IPS-20b (cell line): Measurements from ENCODE around the gene AKAP7.

Experiments used
- H3K27ac ChIP-seq: one replicate; pipeline ENCODE4 v1.5.1; 2013; ENCODE audit warnings: low read length
- H3K27me3 ChIP-seq: 2 replicates; pipeline ENCODE4 v1.6.1; 2013; ENCODE audit warnings: mild to moderate bottlenecking, low read length, inconsistent platforms; ENCODE audit not compliant: insufficient read depth
- H3K36me3 ChIP-seq: 2 replicates; pipeline ENCODE4 v1.6.1; 2013; ENCODE audit warnings: low read depth, mild to moderate bottlenecking, inconsistent platforms, low read length, moderate library complexity; ENCODE audit not compliant: insufficient read depth
- H3K4me1 ChIP-seq: 2 replicates; pipeline ENCODE4 v1.6.1; 2013; ENCODE audit warnings: mild to moderate bottlenecking, control low read depth, inconsistent platforms, low read length, moderate library complexity; ENCODE audit not compliant: insufficient read depth
- H3K4me3 ChIP-seq: 2 replicates; pipeline ENCODE4 v1.5.1; 2013; ENCODE audit warnings: mild to moderate bottlenecking, low read length, inconsistent platforms
- H3K9ac ChIP-seq: 2 replicates; pipeline ENCODE4 v1.6.1; 2013; ENCODE audit warnings: low read depth, mild to moderate bottlenecking, inconsistent platforms, low read length, moderate library complexity
- H3K9me3 ChIP-seq: 2 replicates; pipeline ENCODE4 v1.6.1; 2013; ENCODE audit warnings: mild to moderate bottlenecking, low read depth, low read length, inconsistent platforms; ENCODE audit not compliant: insufficient read depth

Gene AKAP7

DNA sequence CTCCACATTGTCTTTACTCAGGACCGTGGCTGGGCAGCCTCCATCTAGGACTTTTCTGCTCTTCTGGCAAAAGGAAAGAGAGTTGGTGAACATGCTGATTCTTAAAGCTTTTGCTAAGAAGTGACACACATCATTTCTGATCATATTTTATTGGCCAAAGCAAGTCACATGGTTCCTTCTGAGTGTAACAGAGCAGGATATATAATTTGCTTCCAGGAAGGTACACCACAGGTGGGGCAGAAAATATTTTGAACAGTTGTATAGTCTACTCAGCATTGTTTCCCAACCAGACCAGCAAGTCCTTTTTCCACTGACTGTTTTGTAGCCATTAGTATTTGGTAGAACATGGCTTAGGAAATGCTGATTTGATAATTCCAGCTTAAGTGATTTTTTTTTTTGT, 73.5 kb downstream of the AKAP7 start:
- Histone ChIP-seq H3K27me3 (no peaks in the 10 kb centered on the region), H3K9me3 (no peaks in the 10 kb centered on the region), H3K36me3 (no peaks in the 10 kb centered on the region), H3K9ac (no peak overlapping the region), H3K4me1 (peaks cover 10% of the 10 kb centered on the region; the same call in 1 of the 2 replicates), H3K27ac (no peak overlapping the region), H3K4me3 (no peak overlapping the region)

DNA sequence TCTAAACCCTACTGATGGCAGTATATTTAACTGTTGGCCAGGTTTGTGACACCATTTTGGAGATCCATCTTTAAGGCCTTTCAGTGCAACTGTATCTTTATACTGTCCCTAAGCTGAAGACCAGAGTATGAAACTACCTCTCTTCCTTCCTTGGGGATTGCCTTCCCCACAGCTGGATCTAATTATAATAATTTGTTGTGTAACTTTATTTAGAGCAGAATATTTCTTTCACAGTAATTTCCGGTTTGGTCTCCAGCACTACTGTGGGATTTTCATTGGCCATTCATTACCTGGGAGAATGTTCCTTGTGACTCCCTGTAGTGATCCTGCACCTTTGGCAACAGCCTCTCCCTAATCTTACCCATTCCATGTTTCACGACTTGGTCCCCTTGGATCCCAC, 75.2 kb downstream of the AKAP7 start:
- Histone ChIP-seq H3K27me3 (no peaks in the 10 kb centered on the region), H3K4me3 (no peak overlapping the region), H3K4me1 (peaks cover 8% of the 10 kb centered on the region; the same call in 1 of the 2 replicates), H3K36me3 (no peaks in the 10 kb centered on the region), H3K9ac (no peak overlapping the region), H3K27ac (no peak overlapping the region), H3K9me3 (no peaks in the 10 kb centered on the region)

DNA sequence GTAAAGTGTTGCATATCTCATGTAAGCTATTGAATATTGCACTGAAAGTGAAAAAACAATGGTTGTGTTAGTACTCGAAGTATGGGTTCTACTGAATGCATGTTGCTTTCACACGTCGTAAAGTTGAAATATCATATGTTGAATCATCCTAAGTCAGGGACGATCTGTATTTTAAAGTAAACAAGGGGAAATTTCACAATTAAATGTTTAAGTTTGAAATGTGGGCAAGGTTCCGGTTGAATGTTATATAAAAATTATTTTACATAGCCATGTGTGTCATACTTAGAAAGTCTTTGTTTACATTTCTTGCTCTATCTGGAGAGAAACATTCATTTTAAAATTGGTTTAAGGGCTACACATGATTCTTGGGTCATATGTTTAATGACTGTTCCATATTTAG, 76.8 kb downstream of the AKAP7 start:
- no peaks in the 10 kb centered on the region for H3K36me3 ChIP-seq
- no peak overlapping the region for H3K27ac ChIP-seq
- peaks cover 5% of the 10 kb centered on the region; the same call in 1 of the 2 replicates for H3K4me1 ChIP-seq
- no peak overlapping the region for H3K4me3 ChIP-seq
- H3K9me3 ChIP-seq, result no peaks in the 10 kb centered on the region
- H3K27me3 ChIP-seq, result no peaks in the 10 kb centered on the region
- H3K9ac ChIP-seq, result no peak overlapping the region

DNA sequence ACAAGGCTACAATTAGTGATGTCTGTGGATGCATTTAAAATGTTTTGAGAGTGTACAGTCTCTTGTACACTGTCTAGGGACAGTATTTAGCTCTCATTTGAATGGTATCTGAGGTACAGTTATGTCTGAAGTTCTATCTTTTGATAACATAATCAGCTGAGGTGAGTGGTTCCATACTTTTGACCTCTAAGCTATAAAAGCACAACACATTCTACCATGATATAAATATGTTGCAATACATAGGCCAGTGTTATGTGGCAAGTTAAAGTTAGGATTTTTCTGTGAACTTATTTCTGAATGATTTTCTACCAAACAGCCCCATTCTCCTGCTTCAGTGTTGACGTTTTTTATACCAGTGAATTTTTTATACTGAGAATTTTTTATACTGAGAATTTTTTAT, 77.6 kb downstream of the AKAP7 start:
- no peak overlapping the region for H3K27ac ChIP-seq
- H3K9ac ChIP-seq, result no peak overlapping the region
- H3K4me1 ChIP-seq, result peaks cover 5% of the 10 kb centered on the region; the same call in 1 of the 2 replicates
- no peak overlapping the region for H3K4me3 ChIP-seq
- H3K27me3 ChIP-seq, result no peaks in the 10 kb centered on the region
- no peaks in the 10 kb centered on the region for H3K9me3 ChIP-seq
- no peaks in the 10 kb centered on the region for H3K36me3 ChIP-seq

DNA sequence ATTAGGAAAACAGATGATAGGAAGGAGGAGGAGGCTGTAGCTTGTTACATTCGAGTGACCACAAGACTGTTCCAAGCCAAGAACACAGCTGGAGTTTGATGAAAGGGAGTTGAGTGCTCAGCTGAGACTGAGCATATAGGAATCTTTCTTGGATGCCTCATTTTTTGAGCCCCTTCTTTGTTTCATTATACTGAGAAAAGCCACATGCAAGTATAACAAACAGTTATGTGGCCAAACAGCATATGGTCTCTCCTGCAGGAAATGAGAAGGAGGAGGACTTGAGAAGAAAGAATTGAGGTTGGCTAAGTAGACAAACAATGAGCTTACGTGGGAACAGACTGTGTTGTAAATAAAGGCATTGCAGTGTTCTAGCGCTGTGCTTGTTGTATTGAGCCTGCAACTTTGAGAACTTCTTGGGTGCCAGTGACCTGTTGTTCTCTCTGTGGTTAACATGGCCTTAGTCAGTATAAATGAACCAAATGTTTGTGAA, 78.3 kb downstream of the AKAP7 start:
- no peaks in the 10 kb centered on the region for H3K9me3 ChIP-seq
- H3K4me3 ChIP-seq, result no peak overlapping the region
- no peaks in the 10 kb centered on the region for H3K27me3 ChIP-seq
- no peak overlapping the region for H3K27ac ChIP-seq
- peaks cover 3% of the 10 kb centered on the region; the same call in 1 of the 2 replicates for H3K4me1 ChIP-seq
- no peak overlapping the region for H3K9ac ChIP-seq
- H3K36me3 ChIP-seq, result no peaks in the 10 kb centered on the region

DNA sequence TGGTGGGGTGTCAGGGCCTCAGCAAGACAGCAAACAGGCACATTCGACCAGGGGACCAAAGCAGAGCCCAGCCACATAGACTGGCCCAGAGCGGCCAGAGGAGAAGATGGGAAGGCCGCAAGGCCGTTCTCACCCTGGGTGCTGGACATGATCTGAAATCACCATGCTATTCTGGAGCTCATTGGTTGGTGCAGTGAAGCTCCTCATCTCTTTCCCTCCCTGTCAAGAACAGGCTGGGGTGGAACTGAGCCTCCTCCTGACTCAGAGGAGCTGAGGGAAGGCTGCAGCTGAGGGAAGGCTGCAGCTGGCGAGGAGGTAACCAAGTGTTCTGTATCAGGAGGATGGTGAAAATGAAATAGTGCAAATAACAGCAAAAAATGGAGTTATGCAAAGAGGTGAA, 80.0 kb downstream of the AKAP7 start:
- Histone ChIP-seq H3K9me3 (no peaks in the 10 kb centered on the region), H3K9ac (no peak overlapping the region), H3K36me3 (no peaks in the 10 kb centered on the region), H3K27ac (no peak overlapping the region), H3K27me3 (no peaks in the 10 kb centered on the region), H3K4me3 (no peak overlapping the region), H3K4me1 (no peaks in the 10 kb centered on the region)

DNA sequence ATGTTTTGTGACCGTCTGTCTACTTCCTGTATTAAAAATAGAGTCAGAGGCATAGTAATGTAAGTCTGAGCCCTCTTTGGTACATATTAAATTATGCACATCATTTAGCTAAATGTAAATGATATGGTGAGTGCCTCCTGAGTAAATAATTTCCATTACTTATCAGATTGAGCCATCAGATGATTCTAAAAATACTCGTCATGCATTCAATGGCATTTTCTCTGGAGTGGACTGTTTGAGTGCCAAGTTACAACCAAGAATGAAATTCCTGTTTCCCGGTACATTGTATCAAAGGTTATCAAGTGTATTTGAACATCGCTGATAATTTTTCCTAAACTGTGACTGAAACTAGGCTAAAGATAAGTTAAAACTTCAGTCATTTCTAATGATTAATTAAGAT, 81.0 kb downstream of the AKAP7 start:
- Histone ChIP-seq H3K36me3 (no peaks in the 10 kb centered on the region), H3K27me3 (no peaks in the 10 kb centered on the region), H3K4me1 (no peaks in the 10 kb centered on the region), H3K9me3 (no peaks in the 10 kb centered on the region), H3K4me3 (no peak overlapping the region), H3K9ac (no peak overlapping the region), H3K27ac (no peak overlapping the region)

DNA sequence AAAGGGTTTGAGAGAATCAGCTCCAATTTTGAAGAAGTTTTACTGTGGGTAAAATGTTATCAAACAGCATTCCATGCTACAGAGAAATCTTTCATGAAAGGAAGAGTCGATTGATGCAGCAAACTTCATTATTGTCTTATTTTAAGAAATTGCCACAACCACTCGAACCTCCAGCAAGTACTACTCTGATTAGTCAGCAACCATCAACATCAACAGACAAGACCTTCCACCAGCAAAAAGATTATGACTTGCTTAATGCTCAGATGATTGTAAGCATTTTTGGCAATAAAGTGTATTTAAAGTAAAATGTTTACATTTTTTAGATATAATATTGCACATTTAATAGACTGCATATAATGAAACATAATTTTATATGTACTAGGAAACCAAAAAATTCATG, 87.5 kb downstream of the AKAP7 start:
- Histone ChIP-seq H3K27me3 (no peaks in the 10 kb centered on the region), H3K4me3 (no peak overlapping the region), H3K27ac (no peak overlapping the region), H3K9ac (no peak overlapping the region), H3K4me1 (peaks cover 9% of the 10 kb centered on the region; the same call in 1 of the 2 replicates), H3K36me3 (no peaks in the 10 kb centered on the region), H3K9me3 (no peaks in the 10 kb centered on the region)

DNA sequence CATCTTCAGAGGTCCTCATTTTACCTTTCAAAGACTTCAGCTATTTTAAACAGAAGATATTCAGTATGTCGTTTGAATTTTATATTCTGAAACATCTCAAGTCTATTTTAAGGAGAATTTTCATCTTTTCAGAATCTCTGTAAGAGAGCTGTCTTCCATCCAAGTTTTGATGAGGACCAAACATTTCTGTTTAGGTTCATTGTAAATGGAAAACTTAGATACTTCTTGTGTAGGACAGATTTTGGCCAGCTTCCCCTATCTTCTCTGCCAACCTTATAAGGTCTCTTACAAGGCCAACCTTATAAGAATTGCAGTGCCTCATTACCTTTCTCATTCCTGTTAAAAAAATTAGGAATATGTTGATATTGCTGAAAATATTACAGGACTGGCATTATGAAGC, 88.1 kb downstream of the AKAP7 start:
- Histone ChIP-seq H3K27ac (no peak overlapping the region), H3K36me3 (no peaks in the 10 kb centered on the region), H3K4me1 (peaks cover 9% of the 10 kb centered on the region; the same call in 1 of the 2 replicates), H3K27me3 (no peaks in the 10 kb centered on the region), H3K9me3 (no peaks in the 10 kb centered on the region), H3K4me3 (no peak overlapping the region), H3K9ac (no peak overlapping the region)

DNA sequence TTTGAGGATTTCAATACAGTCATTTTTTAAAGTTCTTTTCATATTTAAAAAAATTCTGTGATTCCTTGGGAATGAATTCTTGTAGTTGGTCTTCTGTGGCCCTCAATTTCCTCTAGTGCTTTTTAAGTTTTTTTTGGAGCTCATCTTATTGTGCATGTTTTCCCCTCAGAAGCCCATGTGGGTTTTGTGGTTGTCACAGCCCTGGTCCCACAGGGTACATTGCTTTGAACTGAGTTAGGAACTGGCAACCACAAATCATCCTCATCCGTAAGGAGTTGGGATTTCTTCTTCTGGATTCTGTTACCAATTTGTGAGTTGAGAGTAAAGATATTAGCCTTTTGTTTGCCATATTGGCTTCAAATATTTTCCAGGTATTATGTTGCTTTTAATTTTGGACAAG, 89.9 kb downstream of the AKAP7 start:
- H3K27me3 ChIP-seq, result no peaks in the 10 kb centered on the region
- H3K36me3 ChIP-seq, result no peaks in the 10 kb centered on the region
- H3K4me1 ChIP-seq, result peaks cover 9% of the 10 kb centered on the region; the same call in 1 of the 2 replicates
- no peaks in the 10 kb centered on the region for H3K9me3 ChIP-seq
- H3K4me3 ChIP-seq, result no peak overlapping the region
- H3K27ac ChIP-seq, result no peak overlapping the region
- H3K9ac ChIP-seq, result no peak overlapping the region

DNA sequence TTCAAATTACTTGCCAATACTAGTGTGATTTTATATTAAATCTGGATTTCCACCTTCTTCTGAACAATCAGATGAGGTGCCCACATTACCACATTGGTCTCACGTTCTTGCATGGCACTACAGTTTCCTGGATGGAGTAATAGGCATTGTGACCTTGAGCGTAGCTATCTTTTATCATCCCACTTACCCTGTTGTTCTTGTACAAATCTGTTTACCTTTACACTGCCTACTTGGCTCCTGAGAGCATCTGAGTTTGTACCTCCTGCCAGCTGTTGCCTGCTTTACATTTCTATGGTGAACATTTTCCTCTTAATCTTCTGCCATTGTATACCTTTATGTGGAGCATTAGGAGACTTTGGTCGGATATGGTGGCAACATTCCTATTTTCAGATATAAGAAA, 90.7 kb downstream of the AKAP7 start:
- Histone ChIP-seq H3K27me3 (no peaks in the 10 kb centered on the region), H3K9me3 (no peaks in the 10 kb centered on the region), H3K4me3 (no peak overlapping the region), H3K9ac (no peak overlapping the region), H3K27ac (no peak overlapping the region), H3K4me1 (peaks cover 9% of the 10 kb centered on the region; the same call in 1 of the 2 replicates), H3K36me3 (no peaks in the 10 kb centered on the region)

DNA sequence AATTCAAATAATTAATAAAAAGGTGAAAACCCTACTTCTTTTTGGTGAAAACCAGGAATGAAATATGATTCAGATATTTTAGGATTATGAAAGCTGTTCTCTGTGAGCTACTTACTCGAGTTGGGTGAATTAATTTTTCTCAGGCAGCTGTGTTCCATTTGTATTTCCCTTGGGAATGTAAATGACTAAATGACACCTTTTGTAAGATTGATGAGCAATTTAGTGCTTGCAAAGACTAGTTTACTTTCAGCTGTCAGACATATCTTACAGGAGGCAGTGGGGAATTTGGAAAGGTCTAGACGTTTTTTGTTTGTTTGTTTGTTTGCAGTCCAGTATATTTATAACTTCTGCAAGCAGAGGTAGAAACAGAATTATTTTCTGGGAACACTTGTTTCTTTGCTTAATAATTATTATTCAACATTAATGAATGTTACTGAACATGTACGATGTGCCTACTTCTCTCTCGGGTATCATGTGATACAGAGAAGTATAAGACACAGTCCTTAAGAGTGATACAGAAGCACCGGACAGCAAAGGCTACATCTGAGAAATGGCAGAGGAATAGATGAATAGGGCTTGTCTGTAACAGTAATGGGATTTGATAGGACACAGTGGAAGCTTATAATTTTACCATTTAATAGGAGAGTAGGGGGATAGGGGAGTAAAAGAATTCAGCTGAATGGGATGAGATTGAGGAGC, 91.3 kb downstream of the AKAP7 start:
- H3K4me3 ChIP-seq, result no peak overlapping the region
- H3K36me3 ChIP-seq, result no peaks in the 10 kb centered on the region
- H3K27ac ChIP-seq, result no peak overlapping the region
- H3K9me3 ChIP-seq, result no peaks in the 10 kb centered on the region
- H3K27me3 ChIP-seq, result no peaks in the 10 kb centered on the region
- H3K4me1 ChIP-seq, result peaks cover 13% of the 10 kb centered on the region
- no peak overlapping the region for H3K9ac ChIP-seq
